ENCODE data around the gene PCBP3.
A peak's percentile ranks its signal among the peaks of the same experiment; 100 is the strongest.
"Not testable (repeated sequence)": the region's sequence is repeated elsewhere in the genome, so short reads cannot be mapped to it uniquely, and the experiment has no call there.

PCBP3 gene

DNA sequence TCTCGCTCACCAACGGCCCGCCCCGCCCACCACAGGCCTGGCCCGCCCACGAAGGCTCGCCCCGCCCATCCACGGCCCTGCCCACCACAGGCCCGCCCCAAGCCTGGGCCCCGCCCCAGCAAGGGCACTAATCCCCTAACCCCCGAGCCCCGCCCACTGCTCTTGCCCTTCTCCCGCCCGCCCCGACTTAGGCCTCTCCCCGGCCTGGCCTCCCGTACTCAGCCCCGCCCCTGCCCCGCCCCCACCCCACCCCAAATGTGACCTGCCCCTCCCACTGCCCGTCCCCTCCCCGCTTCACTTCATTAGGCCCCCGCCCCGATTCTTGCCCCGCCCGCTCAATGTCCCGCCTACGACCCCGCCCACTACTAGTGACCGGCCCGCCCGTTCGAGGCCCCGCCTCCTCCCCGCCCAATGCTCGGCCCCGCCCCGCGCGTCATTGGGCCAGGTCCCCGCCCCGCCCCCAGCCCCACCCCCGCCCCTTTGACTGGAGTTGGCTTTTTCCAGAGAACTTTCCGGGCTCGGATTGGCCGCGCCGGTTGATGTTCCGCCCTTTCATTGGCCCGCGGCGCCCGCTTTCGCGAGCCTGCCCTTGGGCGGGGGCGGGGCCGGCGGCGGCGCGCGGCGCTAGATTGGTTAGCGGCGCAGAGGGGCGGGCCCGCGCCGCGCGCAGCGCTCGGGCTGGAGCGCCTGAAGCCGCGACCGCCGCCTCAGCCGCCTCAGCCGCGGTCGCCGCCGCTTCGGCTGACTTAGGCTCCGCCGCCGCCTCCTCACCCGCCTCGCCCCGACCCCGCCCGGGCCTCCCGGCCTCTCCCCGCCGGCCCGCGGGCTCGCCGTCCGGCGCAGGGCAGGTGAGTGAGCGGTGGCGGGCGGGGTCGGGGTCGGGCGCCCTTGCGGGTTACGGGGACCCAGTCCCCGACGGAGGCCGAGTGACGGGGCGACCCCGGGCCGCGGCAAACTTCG lies at the start of gene PCBP3:
PCBP3 (plus strand) TSS at position 705 of the 960 bp plus-strand sequence. CDS start 206,361 bp downstream, outside the sequence.
- DNase-seq (ENCODE audit: low read depth in 2 of 2): peak; percentile 91 to 97

DNA sequence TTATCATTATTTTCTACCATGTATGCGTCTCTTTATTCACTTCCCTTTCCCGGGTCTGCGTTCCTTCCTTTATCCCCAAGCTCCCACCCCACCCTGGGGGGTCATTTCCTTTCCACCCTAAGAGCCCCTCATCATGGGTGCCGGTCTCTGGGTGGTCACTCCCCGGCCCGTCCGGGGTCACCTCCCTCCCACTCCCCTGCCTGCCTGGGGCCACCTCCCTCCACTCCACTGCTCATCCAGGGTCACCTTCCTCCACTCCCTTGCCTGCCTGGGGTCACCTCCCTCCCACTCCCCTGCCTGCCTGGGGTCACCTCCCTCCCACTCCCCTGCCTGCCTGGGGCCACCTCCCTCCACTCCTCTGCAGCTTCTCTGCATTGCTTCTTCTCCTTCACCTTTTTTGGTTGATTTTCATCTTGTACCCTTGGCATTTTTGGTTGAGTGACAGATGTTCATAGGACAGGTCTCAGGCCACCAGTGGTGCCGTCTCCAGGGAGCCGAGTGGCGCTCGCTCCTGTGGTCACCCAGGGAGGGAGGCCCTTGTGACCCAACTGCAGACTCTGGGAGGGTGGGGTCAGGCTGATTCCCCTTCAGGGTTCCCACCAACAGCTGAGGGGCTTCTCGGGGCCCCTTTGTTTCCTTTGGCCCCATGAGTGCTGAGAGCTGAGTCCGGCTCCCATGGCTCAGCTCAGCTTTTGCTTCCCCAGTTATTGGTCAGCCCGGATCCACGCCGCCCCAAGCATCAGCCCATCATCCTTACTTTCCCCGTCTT lies 48.6 kb upstream of the PCBP3 start:
- DNase-seq (ENCODE audit: low read depth in 2 of 2): no peak

DNA sequence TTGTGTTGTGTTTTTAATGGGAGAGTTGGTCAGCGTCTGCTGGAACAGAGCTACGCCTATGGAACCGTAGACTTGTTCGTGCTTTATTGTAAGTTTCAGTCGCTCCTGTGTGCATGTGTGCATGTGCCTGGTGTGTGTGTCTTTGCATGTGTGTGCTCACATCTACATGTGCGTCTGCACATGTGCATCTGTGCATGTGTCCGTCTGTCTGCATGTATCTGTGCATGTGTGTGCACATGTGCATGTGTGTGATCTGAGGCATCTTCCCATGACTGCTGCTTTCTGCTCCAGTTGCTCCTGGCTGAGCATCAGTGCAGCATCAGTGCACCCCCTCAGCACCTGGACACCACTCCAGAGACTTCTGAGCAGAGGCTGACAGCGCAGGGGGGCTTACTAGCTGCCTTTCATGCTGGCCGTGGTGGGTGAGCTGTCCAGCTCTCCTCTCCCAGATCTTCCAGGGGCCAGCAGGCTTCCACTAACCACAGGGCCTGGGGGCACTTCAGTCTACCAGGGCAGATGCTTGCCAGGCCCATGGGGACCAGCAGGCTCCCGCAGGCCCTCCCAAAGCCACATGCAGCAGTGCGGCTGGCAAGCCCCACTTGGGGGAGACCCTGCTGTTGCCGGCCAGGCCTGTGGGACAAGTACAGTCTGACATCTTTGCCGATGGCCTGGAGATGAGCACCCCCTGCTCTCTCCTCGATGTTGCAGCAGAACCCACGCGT lies 47.8 kb upstream of the PCBP3 start:
- no peak for DNase-seq (ENCODE audit: low read depth in 2 of 2)

DNA sequence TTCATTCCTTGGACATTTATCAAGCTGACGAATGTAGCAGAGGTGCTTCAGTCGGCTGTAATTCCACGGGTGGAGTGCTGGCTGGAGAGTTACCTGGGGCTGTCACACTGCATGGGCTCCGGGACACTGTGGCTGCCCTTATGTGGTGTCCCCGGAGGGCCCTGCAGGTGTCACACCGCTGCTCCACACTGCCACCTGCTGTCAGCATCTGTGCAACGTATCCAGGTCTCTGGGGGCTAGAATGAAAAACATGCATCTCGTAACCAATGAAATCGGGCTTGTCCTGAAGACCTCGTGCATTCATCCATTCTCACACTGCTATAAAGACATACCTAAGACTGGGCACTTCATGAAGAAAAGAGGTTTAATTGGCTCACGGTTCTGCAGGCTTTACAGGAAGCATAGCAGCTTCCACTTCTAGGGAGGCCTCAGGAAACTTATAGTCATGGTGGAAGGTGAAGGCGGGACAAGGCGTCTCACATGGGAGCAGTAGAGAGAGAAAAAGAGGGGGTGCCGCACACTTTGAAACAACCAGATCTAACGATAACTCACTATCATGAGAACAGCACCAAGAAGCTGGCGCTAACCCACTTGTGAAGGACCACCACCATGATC lies 46.7 kb upstream of the PCBP3 start:
- DNase-seq (ENCODE audit: low read depth in 2 of 2): peak; percentile 79 to 80

DNA sequence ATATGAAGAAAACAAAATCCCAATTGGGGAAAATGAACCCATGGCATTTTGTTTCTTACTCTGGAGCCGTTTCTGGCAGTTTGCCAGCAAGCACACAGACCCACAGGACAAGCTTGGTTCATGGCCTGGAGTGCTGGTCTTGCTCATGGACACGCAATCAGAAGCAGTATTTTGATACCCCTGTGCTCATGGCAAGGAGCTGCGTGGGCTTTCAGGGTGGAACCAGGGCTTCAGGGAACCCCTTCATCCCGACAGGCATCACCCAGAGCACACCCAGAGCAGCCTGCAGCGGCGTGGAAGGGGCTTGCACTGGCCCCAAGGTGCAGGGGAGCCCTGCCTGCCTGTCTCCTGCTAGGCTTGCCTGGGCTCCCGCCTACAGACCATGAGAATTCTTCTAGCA lies 45.4 kb upstream of the PCBP3 start:
- no peak for DNase-seq (ENCODE audit: low read depth in 2 of 2)

DNA sequence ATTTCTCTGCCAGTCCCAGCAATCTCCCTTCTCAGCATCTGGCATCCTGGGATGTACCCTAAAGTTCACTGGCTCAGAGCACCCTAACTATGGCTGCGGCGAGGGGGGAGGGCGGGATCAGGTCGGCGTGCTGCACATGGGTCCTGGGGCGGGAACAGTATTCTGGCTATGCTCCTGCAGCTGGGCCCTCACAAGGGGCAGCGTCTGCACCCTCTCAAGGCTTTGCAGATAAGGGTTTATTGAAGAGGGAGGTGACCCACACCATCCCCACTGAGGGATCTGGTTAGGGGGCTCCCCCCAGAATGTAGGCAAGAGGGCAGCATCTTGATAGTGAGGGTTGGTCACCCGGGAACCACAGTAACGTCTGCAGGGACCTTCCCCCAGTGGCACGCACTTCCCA lies 44.9 kb upstream of the PCBP3 start:
- no peak for DNase-seq (ENCODE audit: low read depth in 2 of 2)

DNA sequence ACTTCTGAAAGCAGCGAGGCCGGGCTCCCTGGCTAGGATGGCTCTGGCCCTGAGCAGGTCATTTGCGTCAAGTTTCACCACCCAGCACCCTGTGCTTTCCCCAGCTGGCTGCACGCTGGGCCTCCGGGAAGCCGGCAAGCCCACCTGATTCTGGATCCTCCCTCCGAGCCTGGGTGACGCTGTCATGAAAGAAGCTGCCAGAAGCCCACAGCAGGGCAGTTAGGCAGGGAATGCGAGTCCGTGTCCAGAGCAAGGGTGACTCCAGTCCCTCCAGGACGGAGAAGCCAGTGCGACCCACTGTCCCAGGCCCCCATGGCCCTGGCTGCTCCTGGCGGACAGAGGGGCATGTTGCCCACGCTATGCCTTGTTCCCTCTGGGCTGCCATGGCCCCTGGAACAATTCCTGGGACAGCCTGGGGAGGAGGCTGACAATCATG lies 44.4 kb upstream of the PCBP3 start:
- no peak for DNase-seq (ENCODE audit: low read depth in 2 of 2)

DNA sequence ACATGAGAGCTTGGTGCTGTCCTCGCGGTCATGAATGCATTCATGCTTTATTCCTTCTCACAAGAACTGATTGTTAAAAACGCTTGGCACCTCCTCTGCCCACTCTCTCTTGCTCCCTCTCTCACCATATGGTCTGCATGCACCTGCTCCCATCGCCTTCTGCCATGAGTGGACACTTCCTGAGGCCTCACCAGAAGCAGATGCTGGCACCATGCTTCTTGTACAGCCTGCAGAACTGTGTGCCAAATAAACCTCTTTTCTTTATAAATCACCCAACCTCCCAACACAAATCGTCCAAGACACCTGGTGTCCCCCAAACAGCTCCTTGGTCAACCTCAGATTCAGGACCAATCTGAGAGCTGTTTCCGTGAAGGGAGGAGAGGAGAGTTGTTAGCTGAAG lies 43.3 kb upstream of the PCBP3 start:
- no peak for DNase-seq (ENCODE audit: low read depth in 2 of 2)

DNA sequence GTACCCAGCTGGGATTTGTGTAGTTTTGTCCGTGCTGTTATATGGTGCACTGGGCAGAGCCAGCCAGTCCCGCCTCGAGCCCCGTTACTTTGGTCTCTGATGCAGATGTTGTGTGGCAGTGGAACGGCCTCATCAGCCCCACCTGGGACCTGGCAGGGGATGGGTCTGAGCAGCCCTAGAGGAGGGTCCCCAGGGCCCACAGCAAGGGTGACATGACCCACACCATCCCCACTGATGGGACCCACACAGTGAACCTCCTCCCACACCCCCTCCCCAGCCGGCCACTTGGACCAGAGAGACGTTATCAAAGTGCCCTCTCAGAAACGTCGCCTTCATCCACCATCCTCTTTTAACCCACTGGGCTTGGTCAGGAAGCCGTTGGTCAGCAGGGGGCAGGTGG lies 42.0 kb upstream of the PCBP3 start:
- DNase-seq (ENCODE audit: low read depth in 2 of 2): no peak

DNA sequence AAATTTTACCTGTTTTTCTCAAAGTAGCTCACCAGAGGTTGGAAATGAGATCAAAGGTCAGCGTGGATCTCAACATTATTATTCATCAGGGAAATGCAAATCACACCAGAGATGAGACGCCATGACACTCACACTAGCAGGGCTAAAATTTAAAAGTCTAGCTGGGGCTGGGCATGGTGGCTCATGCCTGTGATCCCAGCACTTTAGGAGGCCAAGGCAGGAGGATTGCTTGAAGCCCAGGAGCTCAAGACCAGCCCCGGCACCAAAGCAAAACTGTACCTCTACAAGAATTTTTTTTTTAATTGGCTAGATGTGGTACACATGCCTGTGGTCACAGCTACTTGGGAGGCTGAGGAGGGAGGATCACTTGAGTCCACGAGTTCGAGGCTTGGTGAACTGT lies 41.4 kb upstream of the PCBP3 start:
- no peak for DNase-seq (ENCODE audit: low read depth in 2 of 2)

DNA sequence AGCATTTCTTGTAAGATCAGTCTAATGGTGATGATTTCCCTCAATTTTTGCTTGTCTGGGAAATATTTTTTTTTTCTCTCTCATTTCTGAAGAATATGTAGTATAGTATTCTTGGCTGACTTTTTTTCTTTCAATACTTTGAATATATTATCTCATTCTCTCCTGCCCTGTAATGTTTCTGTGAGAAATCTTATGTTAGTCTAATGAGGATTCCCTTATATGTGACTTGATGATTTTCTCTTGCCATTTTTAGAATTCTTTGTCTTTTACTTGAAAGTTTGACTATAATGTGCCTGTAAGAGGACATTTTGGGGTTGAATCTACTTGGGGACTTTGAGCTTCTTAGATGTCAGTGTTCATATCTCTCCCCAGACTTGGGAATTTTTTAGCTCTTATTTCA lies 40.0 kb upstream of the PCBP3 start:
- no peak for DNase-seq (ENCODE audit: low read depth in 2 of 2)

DNA sequence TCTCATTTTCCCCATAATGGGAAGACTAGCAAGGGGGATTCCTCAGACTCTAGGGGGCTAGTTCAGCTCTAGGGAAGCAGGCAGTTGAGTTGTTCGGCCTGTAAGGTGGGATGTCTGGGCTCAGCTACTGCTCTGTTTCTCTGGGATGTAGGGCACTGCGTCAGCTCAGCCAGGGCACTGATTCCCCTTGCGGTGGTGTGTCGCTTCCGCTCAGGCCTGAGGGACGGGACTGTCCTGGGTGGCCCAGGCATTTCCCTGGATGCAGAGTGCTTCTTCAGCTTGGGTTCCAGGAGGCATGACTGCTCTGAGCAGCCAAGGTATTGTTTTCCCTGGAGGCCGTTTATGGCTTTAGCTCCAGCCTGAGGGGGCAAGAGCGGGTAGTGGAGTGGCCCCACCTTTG lies 38.8 kb upstream of the PCBP3 start:
- not testable (repeated sequence) for DNase-seq (ENCODE audit: low read depth in 2 of 2)

DNA sequence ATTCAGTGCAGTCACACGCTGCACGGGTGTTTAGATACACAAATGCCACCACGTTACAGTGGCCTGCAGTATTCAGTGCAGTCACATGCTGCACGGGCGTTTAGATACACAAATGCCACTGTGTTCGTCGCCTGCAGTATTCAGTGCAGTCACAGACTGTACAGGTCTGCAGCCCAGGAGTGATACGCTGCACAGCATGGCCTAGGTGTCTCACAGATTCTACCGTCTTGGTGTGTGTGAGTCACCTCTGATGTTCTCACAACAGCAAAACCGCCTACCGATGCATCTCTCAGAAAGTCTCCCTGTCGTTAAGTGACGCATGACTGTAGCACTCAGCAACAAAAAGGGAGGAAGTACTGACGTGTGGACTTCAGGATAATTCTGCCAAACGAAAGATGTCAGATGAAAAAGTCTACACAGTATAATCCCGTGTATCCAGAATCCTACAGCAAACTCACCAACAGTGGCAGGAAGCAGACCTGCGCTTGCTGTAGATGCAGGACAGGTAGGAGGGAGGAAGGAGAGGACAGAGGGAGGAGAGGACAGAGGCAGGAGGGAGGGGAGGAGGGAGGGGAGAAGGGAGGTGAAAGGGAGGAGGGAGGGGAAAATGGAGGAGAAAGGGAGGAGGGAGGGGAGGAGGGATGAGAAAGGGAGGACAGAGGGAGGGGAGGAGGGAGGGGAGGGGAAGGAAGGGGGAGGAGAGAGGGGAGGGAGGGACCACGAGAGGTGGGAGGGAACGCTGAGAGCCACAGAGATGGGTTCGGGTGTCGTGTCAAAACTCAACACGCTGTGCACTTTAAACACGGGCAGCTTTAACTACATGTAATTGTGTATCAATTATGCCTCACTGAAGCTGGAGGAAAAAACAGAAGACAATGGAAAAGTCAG lies 36.3 kb upstream of the PCBP3 start:
- DNase-seq (ENCODE audit: low read depth in 2 of 2): no peak

DNA sequence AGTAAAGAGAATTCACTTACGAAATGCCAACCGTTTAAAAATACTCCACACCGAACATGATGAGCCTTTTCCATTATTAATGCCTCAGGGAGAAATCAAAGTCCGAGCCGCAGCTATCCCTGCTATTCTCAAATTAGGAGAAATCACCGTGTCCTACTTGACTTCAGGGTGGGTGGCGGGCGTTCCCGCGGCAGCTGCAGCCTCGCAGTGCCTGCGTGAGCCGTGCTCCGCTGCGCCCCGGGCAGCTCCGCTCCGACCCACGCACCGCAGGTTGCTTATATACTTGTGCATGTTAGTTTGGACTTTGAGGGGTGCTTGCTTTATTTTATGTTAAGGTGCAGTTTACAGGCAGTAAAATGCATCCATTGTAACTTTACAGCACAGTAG lies 35.6 kb upstream of the PCBP3 start:
- no peak for DNase-seq (ENCODE audit: low read depth in 2 of 2)

DNA sequence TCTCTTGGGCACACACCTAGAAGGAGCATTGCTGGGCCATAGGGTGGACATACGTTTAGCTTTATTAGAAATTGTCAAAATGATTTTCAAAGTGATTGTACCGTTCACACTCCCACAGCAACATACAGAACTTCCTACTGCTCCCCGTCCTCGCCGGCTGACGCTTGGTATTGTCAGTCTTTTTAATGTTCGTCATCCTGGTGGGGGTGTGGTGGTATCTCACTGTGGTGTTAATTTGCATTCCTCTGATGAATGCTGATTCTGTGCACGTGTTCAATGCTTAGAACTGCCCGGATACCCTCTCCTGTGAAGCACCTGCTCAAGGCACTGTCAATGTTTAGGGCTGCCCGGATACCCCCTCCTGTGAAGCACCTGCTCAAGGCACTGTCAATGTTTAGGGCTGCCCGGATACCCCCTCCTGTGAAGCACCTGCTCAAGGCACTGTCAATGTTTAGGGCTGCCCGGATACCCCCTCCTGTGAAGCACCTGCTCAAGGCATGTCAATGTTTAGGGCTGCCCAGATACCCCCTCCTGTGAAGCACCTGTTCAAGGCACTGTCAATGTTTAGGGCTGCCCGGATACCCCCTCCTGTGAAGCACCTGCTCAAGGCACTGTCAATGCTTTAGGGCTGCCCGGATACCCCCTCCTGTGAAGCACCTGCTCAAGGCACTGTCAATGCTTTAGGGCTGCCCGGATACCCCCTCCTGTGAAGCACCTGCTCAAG lies 34.6 kb upstream of the PCBP3 start:
- DNase-seq (ENCODE audit: low read depth in 2 of 2): not testable (repeated sequence)

DNA sequence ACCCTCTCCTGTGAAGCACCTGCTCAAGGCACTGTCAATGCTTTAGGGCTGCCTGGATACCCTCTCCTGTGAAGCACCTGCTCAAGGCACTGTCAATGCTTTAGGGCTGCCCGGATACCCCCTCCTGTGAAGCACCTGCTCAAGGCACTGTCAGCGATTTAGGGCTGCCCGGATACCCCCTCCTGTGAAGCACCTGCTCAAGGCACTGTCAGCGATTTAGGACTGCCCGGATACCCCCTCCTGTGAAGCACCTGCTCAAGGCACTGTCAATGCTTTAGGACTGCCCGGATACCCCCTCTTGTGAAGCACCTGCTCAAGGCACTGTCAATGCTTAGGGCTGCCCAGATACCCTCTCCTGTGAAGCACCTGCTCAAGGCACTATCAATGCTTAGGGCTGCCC lies 33.9 kb upstream of the PCBP3 start:
- not testable (repeated sequence) for DNase-seq (ENCODE audit: low read depth in 2 of 2)

DNA sequence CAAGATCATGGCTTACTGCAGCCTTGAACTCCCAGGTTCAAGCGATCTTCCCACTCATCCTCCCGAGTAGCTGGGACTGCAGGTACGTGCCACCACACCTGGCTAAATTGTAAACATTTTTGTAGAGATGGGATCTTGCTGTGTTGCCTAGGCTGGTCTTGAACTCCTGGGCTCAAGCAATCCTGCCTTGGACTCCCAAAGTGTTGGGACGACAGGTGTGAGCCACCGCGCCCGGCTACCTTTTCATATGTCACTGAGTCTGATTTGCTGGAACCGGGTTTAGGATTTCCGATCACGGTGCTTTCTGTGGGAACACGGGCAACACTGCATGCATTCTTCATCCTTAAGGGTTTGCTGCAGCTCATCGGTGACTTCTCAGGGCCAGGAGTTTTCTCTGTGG lies 32.2 kb upstream of the PCBP3 start:
- no peak for DNase-seq (ENCODE audit: low read depth in 2 of 2)

DNA sequence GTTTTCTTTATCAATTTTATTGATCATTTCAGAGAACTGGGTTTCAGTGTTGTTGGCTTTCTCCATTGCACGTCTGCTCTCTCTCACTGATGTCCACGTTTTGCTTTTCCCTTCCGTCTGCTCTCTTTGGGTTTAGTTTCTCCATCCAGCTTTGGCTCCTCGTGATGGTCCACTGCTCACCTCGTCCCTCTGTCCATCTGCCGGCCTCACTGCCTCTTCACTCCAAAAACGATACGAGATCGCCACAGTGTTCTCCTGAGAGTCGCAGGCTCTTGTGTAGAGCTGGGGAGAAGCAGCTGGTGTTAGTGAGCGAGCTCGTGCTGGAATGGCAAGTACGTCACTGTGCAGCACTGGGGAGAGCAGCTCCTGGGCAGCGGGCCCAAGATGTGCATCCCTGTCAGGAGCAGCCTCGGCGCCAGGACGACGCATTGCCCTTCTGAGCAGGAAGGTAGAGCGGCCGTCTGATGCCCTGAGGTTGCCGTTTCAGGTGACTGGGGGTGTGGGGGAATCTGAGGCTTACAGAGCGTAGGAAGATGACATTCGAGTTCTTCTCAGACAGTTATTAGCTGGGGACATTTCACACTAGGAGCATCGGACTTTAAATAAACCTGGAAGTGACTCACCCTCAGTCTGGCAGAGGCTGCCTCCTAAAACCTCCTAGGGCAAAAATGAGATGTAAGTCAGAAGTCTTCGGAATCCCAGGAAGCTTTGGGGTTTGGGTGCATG lies 31.4 kb upstream of the PCBP3 start:
- DNase-seq (ENCODE audit: low read depth in 2 of 2): no peak

DNA sequence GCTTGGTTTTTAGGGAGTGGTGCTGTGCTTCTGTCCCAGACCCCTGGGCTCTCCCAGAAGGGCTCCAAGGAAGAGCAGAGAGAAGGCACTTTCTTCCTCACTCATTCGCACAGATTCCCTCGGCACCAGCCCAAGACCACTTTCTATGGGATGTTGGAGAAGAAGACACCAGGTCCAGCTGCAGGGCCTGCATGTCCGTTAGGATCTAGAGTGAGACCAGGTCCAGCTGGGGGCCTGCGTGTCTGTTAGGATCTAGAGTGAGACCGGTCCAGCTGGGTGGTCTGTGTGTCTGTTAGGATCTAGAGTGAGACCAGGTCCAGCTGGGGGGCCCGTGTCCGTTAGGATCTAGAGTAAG lies 30.9 kb upstream of the PCBP3 start:
- DNase-seq (ENCODE audit: low read depth in 2 of 2): not testable (repeated sequence)
